PFSK-1 (cell line): Measurements from ENCODE around the gene CTRL.

Experiments
- FOXP2 ChIP-seq: optimal IDR thresholded peaks from 2 replicates; pipeline ENCODE3; 2011; ENCODE audit warnings: borderline replicate concordance, control low read depth, inconsistent platforms; ENCODE audit not compliant: insufficient read depth; ENCODE audit errors: extremely low read length, extremely low read depth
- POLR2AphosphoS5 ChIP-seq: IDR thresholded peaks from 2 replicates; pipeline ENCODE4 v1.6.1; 2012; ENCODE audit warnings: low read depth, mild to moderate bottlenecking, control low read depth, low read length, moderate library complexity
- SIN3A ChIP-seq: IDR thresholded peaks from 2 replicates; pipeline ENCODE4 v1.6.1; 2012; ENCODE audit warnings: mild to moderate bottlenecking, low read length, moderate library complexity, borderline replicate concordance; ENCODE audit not compliant: insufficient read depth
- TAF1 ChIP-seq: IDR thresholded peaks from 2 replicates; pipeline ENCODE4 v1.6.1; 2012; ENCODE audit warnings: low read length, control low read depth, borderline replicate concordance; ENCODE audit not compliant: insufficient read depth
- TF ChIP-seq, protein P1 (sequence below), 2 experiments: IDR thresholded peaks; 2 replicates each; pipeline versions ENCODE4 v1.6.1 to v1.8.0; 2011 to 2012; ENCODE audit warnings: low read depth in 2 of 2, low read length in 2 of 2, control low read depth in 1 of 2, inconsistent platforms in 1 of 2, mild to moderate bottlenecking in 1 of 2, moderate library complexity in 1 of 2; ENCODE audit not compliant: insufficient read depth in 1 of 2

The CTRL gene

GRCh38 chr16:67882374-67883145 is 49.1 kb downstream of the CTRL start:
- TF ChIP-seq TAF1 (no peak), POLR2AphosphoS5 (no peak), FOXP2 (no peak), SIN3A (no peak)
- TF ChIP-seq, protein P1, sequence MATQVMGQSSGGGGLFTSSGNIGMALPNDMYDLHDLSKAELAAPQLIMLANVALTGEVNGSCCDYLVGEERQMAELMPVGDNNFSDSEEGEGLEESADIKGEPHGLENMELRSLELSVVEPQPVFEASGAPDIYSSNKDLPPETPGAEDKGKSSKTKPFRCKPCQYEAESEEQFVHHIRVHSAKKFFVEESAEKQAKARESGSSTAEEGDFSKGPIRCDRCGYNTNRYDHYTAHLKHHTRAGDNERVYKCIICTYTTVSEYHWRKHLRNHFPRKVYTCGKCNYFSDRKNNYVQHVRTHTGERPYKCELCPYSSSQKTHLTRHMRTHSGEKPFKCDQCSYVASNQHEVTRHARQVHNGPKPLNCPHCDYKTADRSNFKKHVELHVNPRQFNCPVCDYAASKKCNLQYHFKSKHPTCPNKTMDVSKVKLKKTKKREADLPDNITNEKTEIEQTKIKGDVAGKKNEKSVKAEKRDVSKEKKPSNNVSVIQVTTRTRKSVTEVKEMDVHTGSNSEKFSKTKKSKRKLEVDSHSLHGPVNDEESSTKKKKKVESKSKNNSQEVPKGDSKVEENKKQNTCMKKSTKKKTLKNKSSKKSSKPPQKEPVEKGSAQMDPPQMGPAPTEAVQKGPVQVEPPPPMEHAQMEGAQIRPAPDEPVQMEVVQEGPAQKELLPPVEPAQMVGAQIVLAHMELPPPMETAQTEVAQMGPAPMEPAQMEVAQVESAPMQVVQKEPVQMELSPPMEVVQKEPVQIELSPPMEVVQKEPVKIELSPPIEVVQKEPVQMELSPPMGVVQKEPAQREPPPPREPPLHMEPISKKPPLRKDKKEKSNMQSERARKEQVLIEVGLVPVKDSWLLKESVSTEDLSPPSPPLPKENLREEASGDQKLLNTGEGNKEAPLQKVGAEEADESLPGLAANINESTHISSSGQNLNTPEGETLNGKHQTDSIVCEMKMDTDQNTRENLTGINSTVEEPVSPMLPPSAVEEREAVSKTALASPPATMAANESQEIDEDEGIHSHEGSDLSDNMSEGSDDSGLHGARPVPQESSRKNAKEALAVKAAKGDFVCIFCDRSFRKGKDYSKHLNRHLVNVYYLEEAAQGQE (IDR thresholded peaks at IDR 0.05; ENCODE audit: insufficient read depth in 1 of 2, low read depth in 2 of 2, low read length in 2 of 2), result no peak

- TF ChIP-seq, protein P1 (IDR thresholded peaks at IDR 0.05; ENCODE audit: insufficient read depth in 1 of 2, low read depth in 2 of 2, low read length in 2 of 2), result no peak
- TF ChIP-seq POLR2AphosphoS5 (no peak), TAF1 (no peak), SIN3A (no peak), FOXP2 (no peak)
Observed at GRCh38 chr16:67881621-67882161, 50.0 kb downstream of the CTRL start.

DNA sequence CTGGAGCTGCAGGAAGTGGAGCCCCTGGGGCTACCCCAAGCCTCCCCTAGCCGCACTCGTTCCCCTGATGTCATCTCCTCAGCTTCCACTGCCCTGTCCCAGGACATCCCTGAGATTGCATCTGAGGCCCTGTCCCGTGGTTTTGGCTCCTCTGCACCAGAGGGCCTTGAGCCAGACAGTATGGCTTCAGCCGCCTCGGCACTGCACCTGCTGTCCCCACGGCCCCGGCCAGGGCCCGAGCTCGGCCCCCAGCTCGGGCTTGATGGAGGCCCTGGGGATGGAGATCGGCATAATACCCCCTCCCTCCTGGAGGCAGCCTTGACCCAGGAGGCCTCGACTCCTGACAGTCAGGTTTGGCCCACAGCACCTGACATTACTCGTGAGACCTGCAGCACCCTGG is 51.1 kb downstream of the CTRL start:
- TF ChIP-seq SIN3A, result no peak
- TF ChIP-seq, protein P1 (IDR thresholded peaks at IDR 0.05; ENCODE audit: insufficient read depth in 1 of 2, low read depth in 2 of 2, low read length in 2 of 2), result no peak
- TF ChIP-seq FOXP2, result no peak
- no peak for TF ChIP-seq POLR2AphosphoS5
- no peak for TF ChIP-seq TAF1

GRCh38 chr16:67879936-67880335 is 51.7 kb downstream of the CTRL start:
- TF ChIP-seq, protein P1 (IDR thresholded peaks at IDR 0.05; ENCODE audit: insufficient read depth in 1 of 2, low read depth in 2 of 2, low read length in 2 of 2), result no peak
- TF ChIP-seq TAF1, result no peak
- no peak for TF ChIP-seq POLR2AphosphoS5
- TF ChIP-seq SIN3A, result no peak
- TF ChIP-seq FOXP2, result no peak
